ENCODE results near the gene SHB. TPM values are rescaled to one million over a fixed set of nuclear protein-coding genes. Genes with fewer than 3 reads are reported as not detected.
A peak's percentile ranks its signal among the peaks of the same experiment; 100 is the strongest.

The SHB gene
- total RNA-seq, 2 donors from 2014 or later = 28.1 to 38.1 TPM

DNA sequence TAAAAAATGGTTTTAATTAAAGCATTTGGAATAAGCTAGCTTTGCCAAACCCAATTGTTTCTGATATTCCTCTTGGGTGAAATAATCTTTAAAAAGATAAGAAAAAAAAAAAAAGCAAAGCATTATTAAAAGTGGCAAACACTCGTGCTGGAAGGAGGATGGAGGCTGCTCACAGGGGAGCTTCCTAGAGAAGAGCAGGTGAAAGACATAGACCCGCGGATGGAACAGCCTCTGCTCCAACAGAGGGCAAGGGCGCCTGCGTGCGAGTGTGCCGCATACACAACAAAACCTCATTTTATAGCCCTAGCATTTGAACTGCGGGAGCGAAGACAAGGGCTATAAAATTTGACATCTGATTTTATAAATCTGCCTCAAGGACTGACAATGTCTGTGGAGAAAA lies 131.7 kb downstream of the SHB start:
- Histone ChIP-seq H3K9ac (ENCODE audit: extremely low read depth, low read length, poor library complexity, severe bottlenecking) (no peak overlapping the region), H3K27ac (ENCODE audit: low read depth, low read length) (peak overlapping the region; percentile 80), H3K4me3 (ENCODE audit: low read length) (no peak overlapping the region), H3K36me3 (ENCODE audit: control insufficient read depth, insufficient read depth, low read length) (peaks cover 75% of the 10 kb centered on the region), H3K4me1 (ENCODE audit: control insufficient read depth, insufficient read depth, low read length) (peaks cover 15% of the 10 kb centered on the region), H3K9me3 (ENCODE audit: control insufficient read depth, low read length) (no peaks in the 10 kb centered on the region), H3K27me3 (ENCODE audit: control insufficient read depth, insufficient read depth, low read length, poor library complexity, severe bottlenecking) (no peaks in the 10 kb centered on the region)
- no peaks in the 10 kb centered on the region for H3K27me3 Mint-ChIP-seq (ENCODE audit: insufficient read depth)
- no peak for DNase-seq
- H3K4me1 Mint-ChIP-seq = no peaks in the 10 kb centered on the region
- 88 to 100% methylated on average over 3 to 9 of the region's 9 CpGs for WGBS, 2 experiments (ENCODE audit: insufficient coverage in 1 of 2, insufficient read length in 1 of 2)
- no peak overlapping the region for H3K4me3 Mint-ChIP-seq
- TF ChIP-seq, protein P1, sequence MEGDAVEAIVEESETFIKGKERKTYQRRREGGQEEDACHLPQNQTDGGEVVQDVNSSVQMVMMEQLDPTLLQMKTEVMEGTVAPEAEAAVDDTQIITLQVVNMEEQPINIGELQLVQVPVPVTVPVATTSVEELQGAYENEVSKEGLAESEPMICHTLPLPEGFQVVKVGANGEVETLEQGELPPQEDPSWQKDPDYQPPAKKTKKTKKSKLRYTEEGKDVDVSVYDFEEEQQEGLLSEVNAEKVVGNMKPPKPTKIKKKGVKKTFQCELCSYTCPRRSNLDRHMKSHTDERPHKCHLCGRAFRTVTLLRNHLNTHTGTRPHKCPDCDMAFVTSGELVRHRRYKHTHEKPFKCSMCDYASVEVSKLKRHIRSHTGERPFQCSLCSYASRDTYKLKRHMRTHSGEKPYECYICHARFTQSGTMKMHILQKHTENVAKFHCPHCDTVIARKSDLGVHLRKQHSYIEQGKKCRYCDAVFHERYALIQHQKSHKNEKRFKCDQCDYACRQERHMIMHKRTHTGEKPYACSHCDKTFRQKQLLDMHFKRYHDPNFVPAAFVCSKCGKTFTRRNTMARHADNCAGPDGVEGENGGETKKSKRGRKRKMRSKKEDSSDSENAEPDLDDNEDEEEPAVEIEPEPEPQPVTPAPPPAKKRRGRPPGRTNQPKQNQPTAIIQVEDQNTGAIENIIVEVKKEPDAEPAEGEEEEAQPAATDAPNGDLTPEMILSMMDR (conservative IDR thresholded peaks at IDR 0.05) = no peak
- H3K36me3 Mint-ChIP-seq (ENCODE audit: low read depth) = peaks cover 42% of the 10 kb centered on the region
- H3K9me3 Mint-ChIP-seq = no peaks in the 10 kb centered on the region
- no peak overlapping the region for H3K27ac Mint-ChIP-seq

DNA sequence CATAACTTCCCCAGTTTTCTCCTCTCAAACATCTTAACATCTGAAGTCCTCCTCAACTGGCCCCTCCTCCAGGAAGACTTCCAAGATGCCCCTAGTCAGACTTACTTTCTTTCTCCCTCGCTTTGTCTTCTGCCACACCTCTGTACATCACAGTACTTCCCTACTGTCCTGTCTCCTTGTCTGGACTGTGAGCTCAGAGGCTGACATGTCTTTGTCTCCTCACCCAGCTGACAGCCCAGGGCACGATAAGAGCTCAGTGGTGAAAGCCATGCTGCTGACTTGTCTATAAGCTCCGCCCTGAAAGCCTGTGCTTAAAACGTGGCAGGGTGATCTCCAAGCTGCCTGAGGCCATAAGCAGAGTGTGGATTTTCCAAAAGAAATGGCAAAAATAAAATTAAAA lies 132.1 kb downstream of the SHB start:
- Histone ChIP-seq H3K27ac (ENCODE audit: low read depth, low read length) (no peak overlapping the region), H3K9ac (ENCODE audit: extremely low read depth, low read length, poor library complexity, severe bottlenecking) (no peak overlapping the region), H3K4me3 (ENCODE audit: low read length) (no peak overlapping the region), H3K36me3 (ENCODE audit: control insufficient read depth, insufficient read depth, low read length) (peaks cover 72% of the 10 kb centered on the region), H3K27me3 (ENCODE audit: control insufficient read depth, insufficient read depth, low read length, poor library complexity, severe bottlenecking) (no peaks in the 10 kb centered on the region), H3K9me3 (ENCODE audit: control insufficient read depth, low read length) (no peaks in the 10 kb centered on the region), H3K4me1 (ENCODE audit: control insufficient read depth, insufficient read depth, low read length) (peaks cover 15% of the 10 kb centered on the region)
- no peaks in the 10 kb centered on the region for H3K4me1 Mint-ChIP-seq
- TF ChIP-seq, protein P1 (conservative IDR thresholded peaks at IDR 0.05) = no peak
- 45 to 61% methylated on average over 4 of the region's 4 CpGs for WGBS, 2 experiments (ENCODE audit: insufficient coverage in 1 of 2, insufficient read length in 1 of 2)
- H3K9me3 Mint-ChIP-seq = no peaks in the 10 kb centered on the region
- no peak overlapping the region for H3K27ac Mint-ChIP-seq
- no peak overlapping the region for H3K4me3 Mint-ChIP-seq
- no peak for DNase-seq
- peaks cover 45% of the 10 kb centered on the region for H3K36me3 Mint-ChIP-seq (ENCODE audit: low read depth)
- H3K27me3 Mint-ChIP-seq (ENCODE audit: insufficient read depth) = no peaks in the 10 kb centered on the region

DNA sequence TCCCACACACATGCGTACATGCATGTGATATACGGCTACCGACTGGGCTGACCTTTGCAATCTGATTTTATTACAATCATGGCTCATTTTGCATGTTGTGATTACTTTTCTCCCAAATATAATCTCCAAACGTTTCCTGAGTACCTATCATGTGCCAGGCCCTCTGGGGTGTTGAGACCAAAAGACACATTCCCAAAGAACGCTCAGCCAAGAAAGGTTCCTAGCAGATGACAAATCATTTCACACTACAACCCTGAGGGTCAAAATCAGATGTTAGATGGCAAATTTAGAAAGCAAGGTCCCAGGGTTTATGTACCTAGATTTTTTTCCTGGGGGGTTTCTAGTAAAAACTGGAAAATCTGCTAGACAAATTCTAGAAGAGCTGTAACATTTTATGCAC lies 132.7 kb downstream of the SHB start:
- Histone ChIP-seq H3K27ac (ENCODE audit: low read depth, low read length) (no peak overlapping the region), H3K27me3 (ENCODE audit: control insufficient read depth, insufficient read depth, low read length, poor library complexity, severe bottlenecking) (no peaks in the 10 kb centered on the region), H3K9me3 (ENCODE audit: control insufficient read depth, low read length) (no peaks in the 10 kb centered on the region), H3K4me1 (ENCODE audit: control insufficient read depth, insufficient read depth, low read length) (peaks cover 15% of the 10 kb centered on the region), H3K9ac (ENCODE audit: extremely low read depth, low read length, poor library complexity, severe bottlenecking) (no peak overlapping the region), H3K36me3 (ENCODE audit: control insufficient read depth, insufficient read depth, low read length) (peaks cover 72% of the 10 kb centered on the region), H3K4me3 (ENCODE audit: low read length) (no peak overlapping the region)
- Mint-ChIP-seq H3K27me3 (ENCODE audit: insufficient read depth) (no peaks in the 10 kb centered on the region), H3K36me3 (ENCODE audit: low read depth) (peaks cover 48% of the 10 kb centered on the region), H3K4me3 (no peak overlapping the region), H3K4me1 (no peaks in the 10 kb centered on the region), H3K27ac (no peak overlapping the region), H3K9me3 (no peaks in the 10 kb centered on the region)
- TF ChIP-seq, protein P1 (conservative IDR thresholded peaks at IDR 0.05) = no peak
- DNase-seq = no peak
- WGBS, 2 experiments (ENCODE audit: insufficient coverage in 1 of 2, insufficient read length in 1 of 2) = 95% methylated on average over 4 to 5 of the region's 5 CpGs

Data from endodermal cell (in vitro differentiated cells).